ENCODE results near the gene HSD17B3. TPM values are rescaled to one million over a fixed set of nuclear protein-coding genes. Genes with fewer than 3 reads are reported as not detected.
A peak's percentile ranks its signal among the peaks of the same experiment; 100 is the strongest.

Gene HSD17B3
- total and polyA plus RNA-seq, 4 donors = 0.37 to 4.4 (median 0.41) TPM; not detected in 1

DNA sequence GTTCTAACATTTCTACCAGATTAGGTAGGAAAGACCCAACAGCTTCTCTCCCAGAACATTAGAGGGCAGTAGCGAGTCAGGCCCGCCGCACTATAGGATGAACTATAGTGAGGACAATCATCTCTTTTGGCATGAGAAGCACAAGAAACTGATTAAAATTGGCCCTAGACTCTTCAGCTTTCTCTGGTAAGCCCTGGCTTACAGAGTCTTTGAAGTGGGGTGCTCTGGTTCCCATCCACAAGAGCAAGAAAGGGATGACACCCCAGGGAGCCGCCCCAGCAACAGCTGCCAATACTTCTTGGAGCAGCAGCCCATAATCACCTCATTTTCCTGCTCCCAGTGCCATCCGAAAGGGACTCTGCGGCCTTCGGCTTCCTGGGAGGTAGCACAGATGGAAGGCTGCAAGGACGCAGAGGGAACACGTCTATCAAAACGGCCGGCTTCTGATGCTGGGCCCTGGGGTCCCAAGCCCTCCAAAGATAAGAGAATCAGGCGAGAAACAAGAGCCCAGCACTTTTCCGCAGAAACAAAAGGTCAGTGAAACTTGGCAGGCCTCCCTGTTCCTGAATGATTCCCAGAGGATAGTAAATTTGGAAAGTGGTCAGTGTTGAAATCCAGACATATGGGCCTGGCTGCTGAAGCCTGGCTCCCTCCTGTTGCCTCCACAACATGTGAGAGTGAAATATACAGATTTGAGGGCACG is 69.3 kb downstream of the HSD17B3 start:
- no peak overlapping the region for H3K4me3 ChIP-seq

GRCh38 chr9:96232164-96232538 is 69.8 kb downstream of the HSD17B3 start:
- peaks cover 0 to 31% (median 5%) of the 10 kb centered on the region in 5 donors for H3K4me1 ChIP-seq (ENCODE audit: control insufficient read depth in 5 of 5, insufficient read depth in 5 of 5, low read length in 5 of 5)
- peaks cover 0 to 3% (median 0%) of the 10 kb centered on the region in 4 donors for H3K36me3 ChIP-seq (ENCODE audit: control insufficient read depth in 4 of 4, insufficient read depth in 4 of 4, low read length in 4 of 4)
- no peak overlapping the region for H3K9ac ChIP-seq (ENCODE audit: insufficient read depth in 1 of 2, low read length in 2 of 2)
- no peaks in the 10 kb centered on the region for H3K27me3 ChIP-seq (ENCODE audit: control insufficient read depth in 3 of 3, insufficient read depth in 3 of 3, low read length in 2 of 3)
- no peak overlapping the region for H3K4me3 ChIP-seq
- H3K27ac ChIP-seq (ENCODE audit: low read depth in 1 of 2, low read length in 1 of 2) = no peak overlapping the region
- no peak for ATAC-seq (ENCODE audit: insufficient read depth, low FRiP score)
- 56 to 59% methylated on average over 10 to 11 of the region's 11 CpGs for WGBS, 2 donors
- no peaks in the 10 kb centered on the region for H3K9me3 ChIP-seq (ENCODE audit: control insufficient read depth in 4 of 4, insufficient read depth in 3 of 4, low read length in 3 of 4)
- TF ChIP-seq, protein P1, sequence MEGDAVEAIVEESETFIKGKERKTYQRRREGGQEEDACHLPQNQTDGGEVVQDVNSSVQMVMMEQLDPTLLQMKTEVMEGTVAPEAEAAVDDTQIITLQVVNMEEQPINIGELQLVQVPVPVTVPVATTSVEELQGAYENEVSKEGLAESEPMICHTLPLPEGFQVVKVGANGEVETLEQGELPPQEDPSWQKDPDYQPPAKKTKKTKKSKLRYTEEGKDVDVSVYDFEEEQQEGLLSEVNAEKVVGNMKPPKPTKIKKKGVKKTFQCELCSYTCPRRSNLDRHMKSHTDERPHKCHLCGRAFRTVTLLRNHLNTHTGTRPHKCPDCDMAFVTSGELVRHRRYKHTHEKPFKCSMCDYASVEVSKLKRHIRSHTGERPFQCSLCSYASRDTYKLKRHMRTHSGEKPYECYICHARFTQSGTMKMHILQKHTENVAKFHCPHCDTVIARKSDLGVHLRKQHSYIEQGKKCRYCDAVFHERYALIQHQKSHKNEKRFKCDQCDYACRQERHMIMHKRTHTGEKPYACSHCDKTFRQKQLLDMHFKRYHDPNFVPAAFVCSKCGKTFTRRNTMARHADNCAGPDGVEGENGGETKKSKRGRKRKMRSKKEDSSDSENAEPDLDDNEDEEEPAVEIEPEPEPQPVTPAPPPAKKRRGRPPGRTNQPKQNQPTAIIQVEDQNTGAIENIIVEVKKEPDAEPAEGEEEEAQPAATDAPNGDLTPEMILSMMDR (IDR thresholded peaks at IDR 0.05; ENCODE audit: control extremely low read depth, extremely low read depth) = no peak
- DNase-seq = no peak

More for the DNA sequence above, 69.3 kb downstream of the HSD17B3 start:
- Histone ChIP-seq H3K9me3 (ENCODE audit: control insufficient read depth in 4 of 4, insufficient read depth in 3 of 4, low read length in 3 of 4) (no peaks in the 10 kb centered on the region), H3K9ac (ENCODE audit: insufficient read depth in 1 of 2, low read length in 2 of 2) (no peak overlapping the region), H3K27ac (ENCODE audit: low read depth in 1 of 2, low read length in 1 of 2) (peak overlapping the region in 1 of 2 donors; percentile 14), H3K4me1 (ENCODE audit: control insufficient read depth in 5 of 5, insufficient read depth in 5 of 5, low read length in 5 of 5) (peaks cover 0 to 35% (median 9%) of the 10 kb centered on the region in 5 donors), H3K27me3 (ENCODE audit: control insufficient read depth in 3 of 3, insufficient read depth in 3 of 3, low read length in 2 of 3) (no peaks in the 10 kb centered on the region), H3K36me3 (ENCODE audit: control insufficient read depth in 4 of 4, insufficient read depth in 4 of 4, low read length in 4 of 4) (peaks cover 0 to 3% (median 0%) of the 10 kb centered on the region in 4 donors)
- TF ChIP-seq, protein P1 (IDR thresholded peaks at IDR 0.05; ENCODE audit: control extremely low read depth, extremely low read depth) = peak; percentile 62
- ATAC-seq (ENCODE audit: insufficient read depth, low FRiP score) (no peak), DNase-seq (peak; percentile 92 to 98 (median 97))
- 46 to 55% methylated on average over 14 of the region's 14 CpGs for WGBS, 2 donors

DNA sequence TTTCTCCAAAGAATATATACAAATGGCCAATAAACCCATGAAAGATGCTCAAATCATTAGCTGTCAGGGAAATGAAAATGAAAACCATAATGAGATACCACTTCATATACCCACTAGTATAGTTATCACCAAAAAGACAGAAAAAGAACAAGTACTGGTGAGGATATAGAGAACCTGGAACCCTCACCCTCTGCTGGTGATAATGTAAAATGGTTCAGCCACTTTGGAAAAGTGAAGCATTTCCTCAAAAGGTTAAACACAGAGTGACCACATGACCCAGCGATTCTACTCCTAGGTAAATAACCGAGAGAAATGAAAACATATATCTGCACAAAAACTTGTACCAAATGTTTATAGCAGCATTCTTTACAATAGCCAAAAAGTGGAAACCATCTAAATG is 72.0 kb downstream of the HSD17B3 start:
- Histone ChIP-seq H3K27ac (ENCODE audit: low read depth in 1 of 2, low read length in 1 of 2) (no peak overlapping the region), H3K4me1 (ENCODE audit: control insufficient read depth in 5 of 5, insufficient read depth in 5 of 5, low read length in 5 of 5) (peaks cover 0 to 23% (median 0%) of the 10 kb centered on the region in 5 donors), H3K9me3 (ENCODE audit: control insufficient read depth in 4 of 4, insufficient read depth in 3 of 4, low read length in 3 of 4) (no peaks in the 10 kb centered on the region), H3K4me3 (no peak overlapping the region), H3K9ac (ENCODE audit: insufficient read depth in 1 of 2, low read length in 2 of 2) (no peak overlapping the region), H3K27me3 (ENCODE audit: control insufficient read depth in 3 of 3, insufficient read depth in 3 of 3, low read length in 2 of 3) (no peaks in the 10 kb centered on the region), H3K36me3 (ENCODE audit: control insufficient read depth in 4 of 4, insufficient read depth in 4 of 4, low read length in 4 of 4) (peaks cover 0 to 3% (median 0%) of the 10 kb centered on the region in 4 donors)
- TF ChIP-seq, protein P1 (IDR thresholded peaks at IDR 0.05; ENCODE audit: control extremely low read depth, extremely low read depth) = no peak
- DNase-seq = no peak
- 85 to 90% methylated on average over 2 of the region's 2 CpGs for WGBS, 2 donors
- no peak for ATAC-seq (ENCODE audit: insufficient read depth, low FRiP score)
